ENCODE measurements around the gene HCFC2.
"Not testable (repeated sequence)": the region's sequence is repeated elsewhere in the genome, so short reads cannot be mapped to it uniquely, and the experiment has no call there.

HCFC2 gene

GRCh38 chr12:104058802-104059201 lies 5.5 kb upstream of the HCFC2 start:
- DNase-seq, result no peak

GRCh38 chr12:104059963-104060362 lies 4.4 kb upstream of the HCFC2 start:
- no peak for DNase-seq

GRCh38 chr12:104060791-104061190 lies 3.5 kb upstream of the HCFC2 start:
- no peak for DNase-seq

GRCh38 chr12:104063712-104064030 lies 660 bp upstream of the HCFC2 start:
- no peak for DNase-seq

GRCh38 chr12:104064842-104065427 lies 604 bp downstream of the HCFC2 start:
- no peak for DNase-seq

GRCh38 chr12:104072099-104072498 lies 7.8 kb downstream of the HCFC2 start:
- no peak for DNase-seq

- DNase-seq, result no peak
Observed at GRCh38 chr12:104073699-104074098, 9.4 kb downstream of the HCFC2 start.

- DNase-seq, result no peak
Observed at GRCh38 chr12:104079024-104079423, 14.7 kb downstream of the HCFC2 start.

GRCh38 chr12:104080764-104081163 lies 16.4 kb downstream of the HCFC2 start:
- no peak for DNase-seq

- DNase-seq, result no peak
Observed at GRCh38 chr12:104083769-104084475, 19.6 kb downstream of the HCFC2 start.

GRCh38 chr12:104090685-104091084 lies 26.4 kb downstream of the HCFC2 start:
- DNase-seq, result no peak

- DNase-seq, result no peak
Observed at GRCh38 chr12:104091136-104091535, 26.8 kb downstream of the HCFC2 start.

GRCh38 chr12:104094284-104094683 lies 30.0 kb downstream of the HCFC2 start:
- no peak for DNase-seq

GRCh38 chr12:104095289-104095688 lies 31.0 kb downstream of the HCFC2 start:
- DNase-seq, result no peak

GRCh38 chr12:104097954-104098353 lies 33.6 kb downstream of the HCFC2 start:
- no peak for DNase-seq

GRCh38 chr12:104105461-104105860 lies 41.1 kb downstream of the HCFC2 start:
- DNase-seq, result no peak

- DNase-seq, result no peak
Observed at GRCh38 chr12:104106965-104107364, 42.6 kb downstream of the HCFC2 start.

- DNase-seq, result peak; percentile 5
Observed at GRCh38 chr12:104108755-104109445, 44.6 kb downstream of the HCFC2 start.

GRCh38 chr12:104109446-104110271 lies 45.3 kb downstream of the HCFC2 start:
- DNase-seq, result no peak

- DNase-seq, result not testable (repeated sequence)
Observed at GRCh38 chr12:104114834-104115586, 50.7 kb downstream of the HCFC2 start.

GRCh38 chr12:104115587-104115975 lies 51.2 kb downstream of the HCFC2 start:
- no peak for DNase-seq

GRCh38 chr12:104121001-104121400 lies 56.7 kb downstream of the HCFC2 start:
- no peak for DNase-seq

GRCh38 chr12:104122298-104122697 lies 58.0 kb downstream of the HCFC2 start:
- no peak for DNase-seq

Data from GOT3 (cell line).